ENCODE results near the gene KCNH2. TPM values are rescaled to one million over a fixed set of nuclear protein-coding genes. Genes with fewer than 3 reads are reported as not detected.

The KCNH2 gene
- total and polyA plus RNA-seq, 2 donors (not counting 1 experiment from before 2014, with no cell fraction given) = 0.86 to 2.7 TPM

DNA sequence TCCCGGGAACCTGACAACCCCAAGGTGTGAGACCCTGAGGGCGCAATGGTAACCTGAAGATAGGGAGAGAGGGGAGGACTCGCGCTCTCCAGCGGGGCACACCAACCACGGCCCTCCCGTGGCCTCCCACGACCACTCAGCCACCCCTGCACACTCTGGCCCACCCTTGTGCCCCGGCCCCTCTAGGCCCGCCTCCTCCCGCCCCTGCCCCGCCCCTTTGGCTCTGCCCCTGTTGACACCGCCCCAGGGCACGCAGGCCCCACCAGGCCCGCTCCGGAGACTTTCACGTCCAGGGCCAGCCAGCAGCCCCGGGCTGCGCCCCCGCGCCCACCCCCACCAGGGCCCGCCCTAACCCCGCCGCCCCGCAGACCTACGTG, 35.2 kb upstream of the KCNH2 start:
- Mint-ChIP-seq H3K4me1 (peaks cover 43% of the 10 kb centered on the region), H3K4me3 (peak overlapping the region; percentile 97)

DNA sequence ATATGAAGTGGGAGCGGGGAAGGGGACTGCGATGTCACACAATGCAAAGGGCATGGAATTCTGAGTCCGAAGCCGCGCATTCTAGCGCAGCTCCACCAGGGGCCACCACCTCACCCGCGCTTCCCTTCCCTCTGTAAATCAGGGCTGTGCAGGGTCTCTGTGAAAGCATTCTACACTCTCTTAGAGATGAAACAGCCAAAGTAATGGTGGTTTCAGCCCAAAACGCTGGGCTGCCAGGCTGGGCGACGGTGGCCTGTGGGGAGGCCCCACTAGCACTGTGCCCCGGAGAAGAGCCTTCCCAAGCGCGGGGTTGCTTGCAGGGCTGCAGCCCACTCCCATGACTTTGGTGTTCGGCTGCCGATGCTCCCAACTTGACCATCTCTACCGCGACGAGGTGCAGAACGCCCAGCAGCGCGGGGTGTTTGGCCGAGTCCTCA, 34.8 kb upstream of the KCNH2 start:
- H3K79me2 ChIP-seq (ENCODE audit: control insufficient read depth, insufficient read depth, low read length) = no peaks in the 10 kb centered on the region
- H3K9me3 Mint-ChIP-seq (ENCODE audit: insufficient read depth) = no peaks in the 10 kb centered on the region
- no peaks in the 10 kb centered on the region for H3K36me3 ChIP-seq (replicated peaks in 1 of 2; ENCODE audit: control extremely low read depth in 1 of 2, control insufficient read depth in 1 of 2, extremely low read depth in 1 of 2, insufficient read depth in 2 of 2, low read length in 1 of 2)
- peak overlapping the region; percentile 55 for H3K4me3 Mint-ChIP-seq
- H3K4me1 Mint-ChIP-seq = peaks cover 43% of the 10 kb centered on the region
- peaks cover 0 to 12% (median 0%) of the 10 kb centered on the region in 4 experiments for H3K27me3 ChIP-seq (replicated peaks in 1 of 4; ENCODE audit: control extremely low read depth in 1 of 4, control insufficient read depth in 3 of 4, insufficient read depth in 4 of 4, low read length in 3 of 4)
- POLR2A ChIA-PET = no interaction called here
- peak overlapping the region; percentile 96 for H3K4me2 ChIP-seq (replicated peaks; ENCODE audit: low read depth, low read length, poor library complexity, severe bottlenecking)
- no peaks in the 10 kb centered on the region for H4K20me1 ChIP-seq (ENCODE audit: control insufficient read depth, insufficient read depth, low read length, poor library complexity, severe bottlenecking)
- intact Hi-C loops (cut with micrococcal nuclease) = loop anchor here (1.0 to 5.0 kb wide), 5 partner anchors 38 to 214 kb away; partner anchors contain the start of genes ABCF2, AGAP3, CDK5 and SLC4A2
- H3K9ac ChIP-seq (ENCODE audit: low read length) = peak overlapping the region; percentile 79
- peak overlapping the region; percentile 36 to 67 for H3K27ac ChIP-seq (ENCODE audit: low read length in 2 of 2)
- peaks cover 3% of the 10 kb centered on the region for H3K27me3 Mint-ChIP-seq
- H3K4me3 ChIP-seq (ENCODE audit: control extremely low read depth in 1 of 5, extremely low read depth in 1 of 5, insufficient read depth in 1 of 5, low read depth in 2 of 5, low read length in 4 of 5) = peak overlapping the region in 4 of 5 experiments; percentile 2 to 75 (median 56)
- peaks cover 0 to 29% (median 0%) of the 10 kb centered on the region in 3 donors for H3K9me3 ChIP-seq (ENCODE audit: control extremely low read depth in 1 of 3, control insufficient read depth in 2 of 3, insufficient read depth in 1 of 3, low read length in 2 of 3)
- peak overlapping the region; percentile 51 for H2AFZ ChIP-seq (ENCODE audit: insufficient read depth, low read depth, low read length, poor library complexity, severe bottlenecking)
- peak overlapping the region; percentile 53 for H3K27ac Mint-ChIP-seq
- WGBS (ENCODE audit: insufficient coverage) = 37% methylated on average over 23 of the region's 23 CpGs
- no peak for TF ChIP-seq EZH2 (IDR thresholded peaks at IDR 0.05; ENCODE audit: borderline replicate concordance, insufficient read depth, low read depth, low read length, poor library complexity, severe bottlenecking)
- TF ChIP-seq, protein P1, sequence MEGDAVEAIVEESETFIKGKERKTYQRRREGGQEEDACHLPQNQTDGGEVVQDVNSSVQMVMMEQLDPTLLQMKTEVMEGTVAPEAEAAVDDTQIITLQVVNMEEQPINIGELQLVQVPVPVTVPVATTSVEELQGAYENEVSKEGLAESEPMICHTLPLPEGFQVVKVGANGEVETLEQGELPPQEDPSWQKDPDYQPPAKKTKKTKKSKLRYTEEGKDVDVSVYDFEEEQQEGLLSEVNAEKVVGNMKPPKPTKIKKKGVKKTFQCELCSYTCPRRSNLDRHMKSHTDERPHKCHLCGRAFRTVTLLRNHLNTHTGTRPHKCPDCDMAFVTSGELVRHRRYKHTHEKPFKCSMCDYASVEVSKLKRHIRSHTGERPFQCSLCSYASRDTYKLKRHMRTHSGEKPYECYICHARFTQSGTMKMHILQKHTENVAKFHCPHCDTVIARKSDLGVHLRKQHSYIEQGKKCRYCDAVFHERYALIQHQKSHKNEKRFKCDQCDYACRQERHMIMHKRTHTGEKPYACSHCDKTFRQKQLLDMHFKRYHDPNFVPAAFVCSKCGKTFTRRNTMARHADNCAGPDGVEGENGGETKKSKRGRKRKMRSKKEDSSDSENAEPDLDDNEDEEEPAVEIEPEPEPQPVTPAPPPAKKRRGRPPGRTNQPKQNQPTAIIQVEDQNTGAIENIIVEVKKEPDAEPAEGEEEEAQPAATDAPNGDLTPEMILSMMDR (IDR thresholded peaks at IDR 0.05) = peak; percentile 36
- CTCF ChIA-PET = interaction anchor here (1.0 to 3.0 kb wide), 2 partner anchors 10 to 50 kb away, joined by 4 to 9 read pairs; no protein-coding TSS in a partner anchor
- peak; percentile 64 for DNase-seq
- peaks cover 24 to 51% of the 10 kb centered on the region in 2 donors for H3K4me1 ChIP-seq (ENCODE audit: control insufficient read depth in 2 of 2, insufficient read depth in 2 of 2, low read length in 2 of 2)
- no peak for ATAC-seq (ENCODE audit: low read depth)

More for the DNA sequence above, 35.2 kb upstream of the KCNH2 start:
- CTCF ChIA-PET = interaction anchor here (0.9 to 3.0 kb wide), 4 partner anchors 9 to 50 kb away, joined by 3 to 9 read pairs (median 5); no protein-coding TSS in a partner anchor
- Histone ChIP-seq H4K20me1 (ENCODE audit: control insufficient read depth, insufficient read depth, low read length, poor library complexity, severe bottlenecking) (no peaks in the 10 kb centered on the region), H3K4me2 (replicated peaks; ENCODE audit: low read depth, low read length, poor library complexity, severe bottlenecking) (peak overlapping the region; percentile 96), H3K27me3 (replicated peaks in 1 of 4; ENCODE audit: control extremely low read depth in 1 of 4, control insufficient read depth in 3 of 4, insufficient read depth in 4 of 4, low read length in 3 of 4) (peaks cover 0 to 13% (median 0%) of the 10 kb centered on the region in 4 experiments), H3K4me3 (ENCODE audit: control extremely low read depth in 1 of 5, extremely low read depth in 1 of 5, insufficient read depth in 1 of 5, low read depth in 2 of 5, low read length in 4 of 5) (peak overlapping the region in 4 of 5 experiments; percentile 2 to 75 (median 56)), H3K79me2 (ENCODE audit: control insufficient read depth, insufficient read depth, low read length) (no peaks in the 10 kb centered on the region), H3K36me3 (replicated peaks in 1 of 2; ENCODE audit: control extremely low read depth in 1 of 2, control insufficient read depth in 1 of 2, extremely low read depth in 1 of 2, insufficient read depth in 2 of 2, low read length in 1 of 2) (no peaks in the 10 kb centered on the region), H3K27ac (ENCODE audit: low read length in 2 of 2) (peak overlapping the region; percentile 36 to 67), H2AFZ (ENCODE audit: insufficient read depth, low read depth, low read length, poor library complexity, severe bottlenecking) (peak overlapping the region; percentile 51), H3K9me3 (ENCODE audit: control extremely low read depth in 1 of 3, control insufficient read depth in 2 of 3, insufficient read depth in 1 of 3, low read length in 2 of 3) (peaks cover 0 to 29% (median 0%) of the 10 kb centered on the region in 3 donors), H3K4me1 (ENCODE audit: control insufficient read depth in 2 of 2, insufficient read depth in 2 of 2, low read length in 2 of 2) (peaks cover 24 to 51% of the 10 kb centered on the region in 2 donors), H3K9ac (ENCODE audit: low read length) (peak overlapping the region; percentile 79)
- 16% methylated on average over 22 of the region's 26 CpGs for WGBS (ENCODE audit: insufficient coverage)
- no peak for ATAC-seq (ENCODE audit: low read depth)
- POLR2A ChIA-PET = interaction anchor here (0.6 to 1.3 kb wide), 5 partner anchors 15 to 864 kb away, joined by 3 to 12 read pairs (median 5); partner anchors contain the start of genes ABCB8 and PRKAG2
- H3K27ac Mint-ChIP-seq = peak overlapping the region; percentile 97
- H3K9me3 Mint-ChIP-seq (ENCODE audit: insufficient read depth) = no peaks in the 10 kb centered on the region
- intact Hi-C loops (cut with micrococcal nuclease) = loop anchor here (1.0 to 5.0 kb wide), 5 partner anchors 39 to 213 kb away; partner anchors contain the start of genes ABCF2, AGAP3, CDK5 and SLC4A2
- no peak for DNase-seq
- peaks cover 6% of the 10 kb centered on the region for H3K27me3 Mint-ChIP-seq
- TF ChIP-seq EZH2 (IDR thresholded peaks at IDR 0.05; ENCODE audit: borderline replicate concordance, insufficient read depth, low read depth, low read length, poor library complexity, severe bottlenecking) = no peak
- TF ChIP-seq, protein P1 (IDR thresholded peaks at IDR 0.05) = no peak
